NCI-H748 treated with DMSO at 0.1 percent for 48 hours (cell line): Measurements from ENCODE around the gene GAD1.

Source experiments
- DNase-seq: peaks from one replicate; lab custom pipeline; 2025; lab: John Stamatoyannopoulos, UW

The GAD1 gene

DNA sequence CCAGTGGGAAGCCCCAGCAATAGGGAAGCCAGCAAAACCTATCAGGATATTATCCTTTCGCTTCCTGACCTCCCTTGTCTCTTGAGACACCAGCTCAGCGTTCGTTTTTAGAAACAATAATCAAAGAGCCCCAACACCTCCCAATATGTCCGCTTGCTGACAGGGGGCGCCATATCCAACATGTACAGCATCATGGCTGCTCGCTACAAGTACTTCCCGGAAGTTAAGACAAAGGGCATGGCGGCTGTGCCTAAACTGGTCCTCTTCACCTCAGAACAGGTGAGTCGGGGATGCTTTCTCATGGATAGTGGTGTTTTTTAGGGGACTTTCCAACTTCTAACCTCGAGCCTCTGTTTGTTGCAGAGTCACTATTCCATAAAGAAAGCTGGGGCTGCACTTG lies 28.7 kb downstream of the GAD1 start:
- DNase-seq = no peak

GRCh38 chr2:170846314-170846713 lies 29.6 kb downstream of the GAD1 start:
- no peak for DNase-seq

- DNase-seq = no peak
These were observed 31.0 kb downstream of the GAD1 start for GRCh38 chr2:170847716-170848115.

DNA sequence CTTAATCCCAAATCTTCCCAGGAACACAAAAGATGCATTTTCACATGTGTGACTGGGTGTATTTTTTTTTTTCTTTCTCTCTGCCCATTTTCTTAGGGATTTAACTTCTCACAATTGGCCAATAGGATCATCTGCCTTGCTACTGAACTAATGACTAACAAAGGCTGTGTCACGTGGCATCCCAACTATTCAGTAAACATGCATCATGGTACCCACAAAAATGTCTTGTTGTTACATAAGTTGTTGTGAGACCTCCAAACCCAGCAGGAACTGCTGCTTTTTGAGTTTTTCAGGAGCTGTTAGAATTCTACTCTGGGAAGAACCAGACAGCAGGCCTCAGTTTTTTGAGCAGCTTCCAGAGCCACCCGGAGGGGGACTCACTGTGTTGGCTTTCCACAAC lies 31.9 kb downstream of the GAD1 start:
- DNase-seq = no peak

DNA sequence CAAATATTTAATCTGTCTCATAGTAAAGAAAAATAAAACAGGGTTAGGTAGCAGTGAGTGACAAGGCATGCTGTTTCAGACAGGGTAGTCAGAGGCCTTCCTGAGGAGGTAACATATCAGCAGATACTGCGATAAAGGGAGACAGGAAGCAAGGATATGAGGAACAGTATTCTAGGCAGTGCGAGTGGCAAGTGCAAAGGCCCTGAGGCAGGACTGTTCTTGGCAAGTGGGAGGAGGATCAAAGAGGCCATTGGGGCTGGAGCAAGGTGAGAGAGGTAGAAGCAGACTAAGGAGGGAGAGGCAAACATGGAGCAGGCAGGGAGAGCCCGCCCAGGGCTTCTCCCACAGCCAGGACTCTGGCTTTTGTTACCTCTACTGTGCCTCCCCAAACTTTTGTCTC lies 33.6 kb downstream of the GAD1 start:
- no peak for DNase-seq

DNA sequence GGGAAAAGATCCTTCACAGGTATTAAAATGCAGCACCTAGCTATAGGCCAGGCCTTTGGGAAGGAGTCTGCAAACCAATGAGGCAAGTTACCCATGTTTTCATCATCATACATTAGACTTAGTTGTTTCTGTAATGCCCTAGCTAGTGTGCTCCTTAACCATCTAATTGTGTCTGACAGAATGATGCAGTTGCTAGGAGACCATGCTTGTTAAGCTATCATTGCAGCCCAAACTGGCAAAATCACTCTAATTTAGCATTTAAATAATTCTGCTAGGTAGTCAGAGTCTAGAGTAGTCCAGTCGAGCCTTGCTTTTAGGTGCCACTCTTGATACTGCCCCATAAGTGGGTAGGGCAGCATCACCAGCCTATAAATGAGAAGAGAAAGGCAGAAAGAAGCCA lies 34.9 kb downstream of the GAD1 start:
- DNase-seq = no peak

- no peak for DNase-seq
These were observed 39.4 kb downstream of the GAD1 start for GRCh38 chr2:170856066-170856465.

DNA sequence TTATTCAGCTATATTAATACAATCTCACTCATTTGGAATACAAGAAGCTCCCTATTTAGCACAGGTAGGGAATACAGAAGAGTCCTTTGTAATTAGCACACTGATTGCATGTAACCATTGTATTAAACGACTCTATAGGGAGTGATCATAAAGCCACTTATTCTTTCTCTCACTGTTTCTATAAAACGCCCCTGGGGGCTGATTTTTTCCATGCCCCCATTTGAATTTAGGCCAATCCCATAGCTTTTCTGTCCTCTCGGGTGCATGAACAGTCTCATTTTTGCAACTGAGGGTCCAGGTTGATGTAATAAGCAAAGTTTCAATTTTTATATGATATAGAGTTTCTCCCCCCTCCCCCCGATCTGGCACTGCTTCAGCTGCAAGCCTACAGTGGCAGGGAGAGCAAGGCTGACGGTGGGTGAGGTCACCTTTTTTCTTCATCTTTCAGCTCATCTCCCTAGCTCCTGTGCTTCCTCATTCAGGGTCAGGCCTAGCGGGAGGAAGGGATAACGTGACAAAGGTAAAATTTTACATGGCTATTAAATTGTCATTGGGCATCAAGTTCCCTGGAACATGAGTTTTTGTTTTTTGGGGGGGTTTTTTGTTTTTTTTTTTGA lies 45.7 kb downstream of the GAD1 start:
- no peak for DNase-seq

DNA sequence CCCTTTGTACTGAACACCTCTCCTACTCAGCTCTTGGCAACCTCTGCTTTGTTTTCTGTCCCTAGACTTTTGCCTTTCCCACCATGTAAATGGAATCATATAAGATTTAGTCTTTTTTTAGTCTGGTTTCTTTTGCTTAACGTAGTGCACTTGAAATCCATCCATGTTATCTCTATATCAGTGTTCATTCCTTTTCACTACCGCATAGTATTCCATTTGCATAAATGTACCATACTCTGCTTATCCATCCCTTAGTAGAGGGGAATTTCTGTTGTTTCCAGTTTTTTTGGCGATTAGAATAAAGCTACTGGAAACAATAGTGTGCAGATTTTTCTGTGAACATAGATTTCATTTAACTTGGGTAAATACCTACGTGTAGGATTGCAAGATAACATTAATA lies 46.4 kb downstream of the GAD1 start:
- no peak for DNase-seq

GRCh38 chr2:170869036-170869435 lies 52.3 kb downstream of the GAD1 start:
- no peak for DNase-seq

- no peak for DNase-seq
These were observed 52.8 kb downstream of the GAD1 start for GRCh38 chr2:170869461-170869860.

DNA sequence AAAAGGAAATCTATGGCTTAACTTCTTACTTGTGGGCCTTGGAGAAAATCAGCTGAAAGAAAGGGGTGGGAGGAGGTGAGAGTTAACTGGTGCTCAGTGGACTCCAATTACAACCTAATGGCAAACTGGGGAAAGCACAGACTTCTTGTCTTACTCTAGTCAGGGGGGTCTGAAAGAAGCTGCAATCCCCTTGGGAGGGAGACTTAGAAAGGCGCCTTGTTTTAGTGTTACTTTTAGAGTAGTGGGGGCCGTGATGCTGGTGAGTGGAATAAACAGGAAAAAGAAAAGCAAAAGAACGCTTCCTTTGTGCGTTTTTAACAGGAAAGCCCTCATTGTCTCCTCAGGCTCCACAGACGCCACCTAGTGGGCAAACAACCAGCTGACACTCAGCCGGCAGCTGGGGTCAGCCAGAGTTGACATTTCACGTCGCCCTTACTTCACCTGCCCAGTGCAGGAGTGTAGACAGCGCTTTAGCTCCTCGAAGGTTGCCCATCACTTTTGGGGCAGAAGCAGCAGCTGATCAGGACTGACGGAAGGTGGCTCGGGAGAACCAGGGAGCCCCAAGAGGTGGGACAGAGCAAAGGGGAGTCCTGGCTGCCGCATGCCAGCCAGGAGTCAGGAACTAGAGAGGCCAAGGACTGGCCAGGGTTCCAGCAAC lies 56.5 kb downstream of the GAD1 start:
- DNase-seq = peak; percentile 72

DNA sequence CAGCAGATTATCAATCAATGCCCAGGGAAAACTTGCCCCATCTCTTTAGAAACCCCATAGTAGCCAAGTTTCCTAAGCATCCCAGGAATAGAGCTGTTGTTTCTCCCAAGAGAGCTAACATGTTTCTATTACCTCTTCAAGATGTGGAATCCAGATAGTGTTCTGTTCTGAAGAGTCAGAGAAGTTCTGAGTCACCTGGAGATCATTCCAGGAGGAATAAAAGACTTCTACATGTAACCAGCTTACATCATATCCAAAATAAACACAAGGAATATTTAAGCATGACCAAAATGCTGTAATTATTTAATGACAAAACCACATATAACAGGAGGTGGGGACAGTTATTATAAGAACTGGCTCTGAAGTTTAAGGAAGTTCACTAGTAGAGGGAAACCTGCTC lies 61.4 kb downstream of the GAD1 start:
- DNase-seq = no peak

DNA sequence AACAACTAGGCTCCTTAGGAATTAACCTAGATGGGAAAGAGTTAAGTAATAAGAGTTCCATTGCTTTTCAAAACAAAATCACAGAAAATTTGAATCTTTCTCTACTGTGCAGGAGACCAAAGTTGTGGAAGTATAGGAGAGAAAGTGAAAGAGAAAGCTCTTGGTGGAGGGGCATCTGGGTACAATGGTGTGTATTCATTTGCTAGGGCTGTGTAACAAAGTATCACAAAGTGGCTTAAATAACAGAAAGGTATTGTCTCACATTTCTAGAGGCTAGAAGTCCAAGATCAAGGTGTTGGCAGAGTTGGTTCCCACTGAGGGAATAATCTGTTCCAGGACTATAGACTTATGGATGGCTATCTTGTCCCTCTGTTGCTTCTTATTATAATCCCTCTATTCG lies 61.8 kb downstream of the GAD1 start:
- no peak for DNase-seq

GRCh38 chr2:170881840-170882239 lies 65.2 kb downstream of the GAD1 start:
- no peak for DNase-seq

- no peak for DNase-seq
These were observed 66.1 kb downstream of the GAD1 start for GRCh38 chr2:170882758-170883157.

DNA sequence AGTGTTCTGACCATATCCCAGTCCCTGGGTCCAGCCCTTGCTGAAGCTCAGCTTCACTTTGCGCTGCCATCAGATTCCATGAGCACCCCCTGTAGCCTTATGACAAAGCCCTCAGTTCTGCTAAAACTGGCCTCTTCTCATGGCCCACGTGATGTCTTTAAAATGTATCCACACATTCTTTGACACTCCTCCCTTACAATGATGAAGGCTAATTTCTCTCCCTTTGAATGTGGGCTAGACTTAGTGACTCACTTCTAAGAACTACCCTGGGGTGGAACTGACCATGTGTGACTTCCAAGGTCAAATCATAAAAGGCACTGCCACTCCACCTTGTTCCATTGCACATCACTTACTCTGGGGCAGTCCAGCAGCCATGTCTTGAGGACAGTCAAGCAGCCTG lies 67.0 kb downstream of the GAD1 start:
- DNase-seq = no peak

- no peak for DNase-seq
These were observed 68.6 kb downstream of the GAD1 start for GRCh38 chr2:170885130-170885791.

DNA sequence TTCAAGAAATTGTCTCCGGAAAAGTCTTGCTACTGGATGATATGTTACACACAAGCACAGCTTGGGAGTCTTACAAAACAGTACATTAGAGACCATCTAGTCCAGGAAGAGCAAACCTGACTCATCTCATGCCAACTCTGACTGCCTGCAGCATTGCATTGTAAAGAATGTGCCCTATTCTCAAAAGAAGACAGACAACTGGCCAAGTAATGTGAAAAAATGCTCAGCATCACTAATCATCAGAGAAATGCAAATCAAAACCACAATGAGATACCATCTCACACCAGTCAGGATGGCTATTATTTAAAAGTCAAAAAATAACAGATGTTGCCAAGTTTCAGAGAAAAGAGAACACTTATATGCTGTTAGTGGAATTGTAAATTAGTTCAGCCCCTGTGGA lies 69.7 kb downstream of the GAD1 start:
- no peak for DNase-seq

DNA sequence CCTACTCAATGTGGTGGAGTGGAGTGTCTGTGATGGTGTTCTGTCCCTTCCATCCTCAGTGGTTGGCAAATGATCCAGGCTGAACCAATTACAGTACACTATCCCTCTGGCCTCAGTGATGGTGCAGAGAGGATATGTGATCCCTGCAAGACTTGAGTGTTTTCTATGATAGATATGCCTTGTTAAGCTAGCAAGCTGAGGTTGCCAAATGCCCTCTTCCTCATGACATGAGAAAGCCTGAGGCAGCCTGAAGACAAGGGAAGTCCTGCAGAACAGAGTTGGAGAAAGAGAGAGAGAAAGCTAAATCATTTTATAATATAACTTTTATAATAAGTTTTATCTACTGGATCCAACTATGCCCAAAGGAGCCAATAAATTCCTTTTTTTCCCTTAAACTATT lies 70.8 kb downstream of the GAD1 start:
- DNase-seq = no peak

DNA sequence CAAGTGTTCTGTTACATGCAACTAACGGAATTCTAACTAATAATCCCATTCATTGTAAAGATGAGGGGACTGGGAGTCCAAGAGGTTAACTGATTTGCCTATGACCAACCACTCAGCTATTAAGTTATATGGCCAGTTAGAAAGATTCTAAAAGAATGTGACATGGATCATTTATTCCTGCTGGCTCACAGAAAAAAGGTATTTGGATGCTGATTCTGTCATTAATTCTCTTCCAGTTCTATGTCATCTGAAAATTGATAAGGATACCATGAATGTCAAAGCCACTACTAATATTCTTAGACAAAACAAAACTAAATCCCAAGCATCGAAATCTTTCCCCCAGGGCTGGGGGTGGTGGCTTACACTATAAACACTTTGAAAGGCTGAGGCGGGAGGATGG lies 71.2 kb downstream of the GAD1 start:
- no peak for DNase-seq

DNA sequence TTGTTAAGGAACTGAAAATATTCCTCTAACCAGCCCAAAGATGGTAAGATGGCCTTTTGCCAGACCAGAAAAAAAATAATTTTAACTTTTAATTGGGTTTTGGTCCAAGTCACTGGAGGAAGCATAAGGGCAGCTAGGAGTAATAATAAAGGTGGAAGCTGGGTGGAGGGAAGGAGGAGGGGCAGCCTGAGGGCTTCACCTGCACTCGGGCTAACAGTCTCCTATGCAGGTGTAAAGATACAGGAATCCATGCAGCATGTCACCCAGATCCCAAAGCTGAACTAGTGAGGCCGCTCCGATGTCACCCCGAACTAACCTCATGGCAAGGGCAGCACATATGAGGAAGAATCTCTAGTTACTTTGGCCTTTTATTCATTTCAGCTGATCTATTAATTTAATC lies 75.2 kb downstream of the GAD1 start:
- no peak for DNase-seq

DNA sequence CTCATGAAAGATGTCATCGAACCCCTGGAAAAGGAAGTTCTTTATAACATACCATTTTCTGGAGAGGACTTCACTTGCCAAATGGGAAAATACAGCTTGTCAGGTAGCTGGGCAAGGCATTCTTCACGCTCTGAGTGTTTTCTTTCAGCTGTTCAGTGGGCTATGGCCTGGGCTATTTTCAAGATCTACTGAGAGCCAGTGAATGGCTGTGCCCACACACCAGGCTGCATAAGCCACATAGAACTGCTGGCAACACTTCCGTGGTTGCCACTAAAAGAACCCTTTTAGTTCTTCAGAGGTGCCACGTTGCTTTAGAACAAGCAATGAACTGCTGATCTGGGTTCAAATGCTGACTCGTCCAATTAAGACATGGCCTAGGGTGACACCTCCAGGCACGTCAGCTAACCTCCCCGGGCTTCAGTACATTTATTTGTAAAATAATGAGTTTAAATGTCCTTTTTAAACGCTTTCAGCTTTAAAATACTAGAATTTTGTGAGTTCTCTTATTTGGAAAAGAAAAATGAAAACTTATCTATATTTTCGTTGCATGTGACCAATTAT lies 75.8 kb downstream of the GAD1 start:
- DNase-seq = no peak
